OCI-M2 (cell line): ENCODE measurements around the gene DMXL1.

Experiments used
- DNase-seq: peaks from one replicate; lab custom pipeline; 2025; ENCODE audit not compliant: unreplicated experiment; lab: John Stamatoyannopoulos, UW

DMXL1 gene

DNA sequence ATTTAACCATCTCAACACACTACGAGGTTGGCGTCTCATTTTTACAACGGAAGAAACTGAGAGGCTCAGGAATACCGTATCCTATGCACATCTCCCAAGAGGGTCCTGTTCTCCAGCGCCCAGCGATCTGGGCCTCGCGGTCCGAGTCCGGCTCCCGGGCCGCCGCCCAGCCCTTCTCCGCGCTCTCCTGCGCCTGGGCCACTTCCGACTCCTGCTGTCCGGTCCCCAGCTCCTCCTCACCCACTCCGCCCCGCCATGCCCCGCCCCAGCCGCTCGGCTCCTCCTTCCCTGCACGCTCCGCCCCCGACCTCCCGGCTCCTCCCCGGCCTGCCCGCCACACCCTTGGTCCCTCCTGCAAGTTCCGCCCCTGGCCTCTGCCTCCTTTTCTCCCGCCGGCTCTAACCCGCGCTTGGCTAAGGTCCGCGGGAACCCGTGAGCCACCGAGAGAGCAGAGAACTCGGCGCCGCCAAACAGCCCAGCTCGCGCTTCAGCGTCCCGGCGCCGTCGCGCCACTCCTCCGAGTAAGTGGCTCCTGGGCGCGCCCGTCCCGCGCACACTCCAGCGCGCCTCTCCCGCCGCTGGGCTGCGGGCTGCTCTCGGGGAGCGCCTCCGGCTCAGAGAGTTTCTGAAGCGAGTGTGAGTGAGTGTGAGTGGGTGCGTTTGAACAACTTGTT lies 197.6 kb downstream of the DMXL1 start:
- no peak for DNase-seq

- DNase-seq = no peak
These were observed 198.4 kb downstream of the DMXL1 start for GRCh38 chr5:119269061-119269944.

GRCh38 chr5:119270121-119270565 lies 199.3 kb downstream of the DMXL1 start:
- no peak for DNase-seq

- no peak for DNase-seq
These were observed 200.3 kb downstream of the DMXL1 start for GRCh38 chr5:119270960-119271757.

DNA sequence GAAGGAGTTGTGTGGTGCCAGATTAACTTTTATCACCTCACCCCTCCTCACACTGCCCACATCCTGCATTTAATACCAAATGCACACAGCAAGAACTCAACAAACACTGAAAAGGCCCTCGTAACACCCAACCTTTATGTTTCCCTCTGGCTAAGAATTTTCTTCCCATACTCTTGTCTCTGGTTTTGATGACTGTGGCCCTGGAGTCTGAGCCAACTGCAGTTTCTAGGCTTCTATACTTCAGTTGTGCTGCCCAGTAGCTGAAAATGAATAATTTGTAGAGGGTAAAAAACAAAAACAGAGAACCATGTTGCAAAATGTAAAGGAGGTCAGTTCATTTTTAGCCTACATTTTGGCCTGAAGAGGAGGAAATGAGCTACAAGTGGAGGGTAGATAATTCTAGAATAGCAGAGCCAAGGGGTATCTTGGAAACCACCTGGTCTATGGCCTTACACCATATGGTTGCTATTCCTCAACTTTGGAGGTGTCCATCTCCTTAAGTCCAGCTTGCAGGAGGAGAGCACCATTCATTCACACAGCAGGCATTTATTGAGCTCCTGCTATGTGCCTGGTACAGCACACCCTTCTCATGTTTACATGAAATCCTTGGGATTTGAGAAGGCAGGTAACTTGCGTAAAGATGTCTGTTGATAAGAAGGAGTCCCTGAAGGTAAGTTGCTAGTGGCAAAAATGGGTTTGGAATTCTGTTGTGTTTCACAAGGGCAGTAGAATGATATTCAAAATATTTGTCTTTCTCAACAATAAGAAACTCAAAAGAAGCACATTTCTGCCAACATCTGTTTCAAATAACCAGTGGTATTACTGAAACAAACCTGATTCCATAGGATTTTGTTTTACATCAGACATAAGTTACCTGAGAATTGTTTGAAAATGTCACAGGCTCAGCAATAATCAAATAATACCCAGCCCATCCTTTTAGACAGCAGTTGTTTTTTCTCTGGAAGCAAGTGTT lies 201.2 kb downstream of the DMXL1 start:
- no peak for DNase-seq

- no peak for DNase-seq
These were observed 202.5 kb downstream of the DMXL1 start for GRCh38 chr5:119273391-119273839.

GRCh38 chr5:119274030-119274766 lies 203.3 kb downstream of the DMXL1 start:
- no peak for DNase-seq

DNA sequence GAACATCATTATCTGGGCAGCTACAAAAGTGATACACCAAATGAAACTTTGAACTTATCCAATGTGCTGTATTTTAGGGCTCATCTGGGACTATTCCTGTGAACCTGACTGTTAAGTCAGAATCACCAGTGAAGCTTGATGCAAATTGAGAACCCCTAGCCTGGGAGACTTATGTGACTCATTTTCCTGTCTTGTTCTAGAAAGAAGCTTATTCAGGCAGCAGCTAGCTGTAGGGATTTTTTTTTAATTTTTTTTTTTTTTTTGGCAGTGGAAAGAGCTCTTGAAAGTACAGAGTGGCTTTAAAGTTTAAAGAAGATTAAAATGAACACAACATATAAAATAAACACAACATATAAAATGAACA lies 203.9 kb downstream of the DMXL1 start:
- DNase-seq = no peak

DNA sequence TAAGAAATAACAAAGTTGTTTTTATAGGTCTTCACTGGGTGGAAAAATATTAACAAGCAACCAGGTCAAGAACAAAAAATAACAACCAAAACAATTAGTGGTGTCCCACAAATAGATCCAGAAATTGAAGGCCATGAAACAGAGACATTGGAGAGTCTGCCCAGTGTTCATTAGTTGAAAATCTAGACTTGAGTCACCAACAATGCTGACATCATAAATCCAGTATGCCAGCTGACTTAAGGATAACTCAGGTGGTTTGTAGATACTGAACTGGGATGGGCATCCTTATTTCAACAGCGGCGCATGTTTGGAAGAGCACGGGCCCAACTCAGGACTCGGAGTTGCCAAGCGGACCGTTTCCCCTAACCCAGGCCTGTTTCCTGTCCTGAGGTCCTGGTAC lies 204.3 kb downstream of the DMXL1 start:
- DNase-seq = no peak

DNA sequence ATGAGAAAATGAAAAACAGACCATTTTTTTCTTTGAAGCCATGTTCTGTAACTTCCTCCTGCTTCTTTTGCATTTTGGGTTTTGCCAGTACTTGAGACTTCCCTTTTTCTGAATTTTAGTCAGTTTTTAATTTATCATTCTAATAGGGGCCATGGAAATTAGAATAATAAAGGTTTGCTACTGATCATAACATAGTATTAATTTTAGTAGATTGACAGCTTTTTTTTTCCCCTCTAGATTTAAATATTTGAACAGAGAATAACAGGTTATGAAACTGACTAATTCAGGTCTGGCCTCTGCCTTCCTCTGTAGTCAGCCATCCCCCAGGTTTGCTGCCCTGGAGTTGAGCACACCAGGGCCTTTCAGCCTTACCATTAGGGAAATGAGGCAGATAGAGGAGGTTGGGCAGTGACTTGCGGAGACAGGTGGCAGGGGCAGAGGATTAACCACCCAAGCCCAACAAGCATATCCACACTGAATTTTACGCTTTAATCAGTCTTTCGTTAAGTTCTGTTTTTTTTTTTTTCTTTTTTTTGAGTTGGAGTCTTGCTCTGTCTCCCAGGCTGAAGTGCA lies 204.8 kb downstream of the DMXL1 start:
- DNase-seq = no peak

- no peak for DNase-seq
These were observed 206.1 kb downstream of the DMXL1 start for GRCh38 chr5:119276978-119277377.

- no peak for DNase-seq
These were observed 208.2 kb downstream of the DMXL1 start for GRCh38 chr5:119279093-119279492.

DNA sequence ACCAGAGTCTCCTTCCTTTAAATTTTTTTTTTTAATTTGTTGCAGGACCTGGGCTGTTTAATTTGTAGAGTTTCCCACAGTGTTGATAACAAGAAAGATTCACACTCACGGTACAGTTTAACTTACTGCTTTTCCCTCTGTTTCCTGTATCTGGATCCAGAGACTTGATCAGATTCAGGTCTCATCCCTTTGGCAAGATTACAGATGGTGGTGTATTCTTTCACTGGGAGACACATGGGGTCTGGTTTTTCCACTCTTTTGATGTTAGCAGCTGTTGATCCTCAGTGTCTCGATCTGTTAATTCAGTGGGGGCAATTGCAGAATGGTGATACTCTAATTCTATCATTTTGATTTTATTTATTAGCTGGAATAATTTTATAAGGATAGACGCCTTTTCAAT lies 209.5 kb downstream of the DMXL1 start:
- DNase-seq = no peak

- DNase-seq = no peak
These were observed 211.7 kb downstream of the DMXL1 start for GRCh38 chr5:119282628-119283027.

DNA sequence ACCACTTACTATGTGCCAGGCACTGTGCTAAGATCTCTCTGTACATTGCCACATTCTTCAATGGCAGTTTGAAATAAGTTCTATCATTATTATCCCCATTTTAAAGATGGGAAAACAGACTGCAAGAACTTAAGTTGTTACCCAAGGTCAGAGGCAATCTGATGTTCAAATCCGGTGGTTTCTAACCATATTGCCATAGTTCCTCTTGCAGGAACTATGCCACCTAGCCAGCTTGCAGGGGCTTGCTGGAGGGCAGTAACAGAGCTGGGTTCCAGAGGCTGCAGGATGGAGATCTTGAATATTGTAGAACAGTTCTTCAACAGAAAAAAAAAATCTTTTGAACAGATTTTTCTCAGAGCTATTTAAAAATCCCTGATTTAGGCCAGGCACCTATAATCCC lies 213.1 kb downstream of the DMXL1 start:
- DNase-seq = no peak

DNA sequence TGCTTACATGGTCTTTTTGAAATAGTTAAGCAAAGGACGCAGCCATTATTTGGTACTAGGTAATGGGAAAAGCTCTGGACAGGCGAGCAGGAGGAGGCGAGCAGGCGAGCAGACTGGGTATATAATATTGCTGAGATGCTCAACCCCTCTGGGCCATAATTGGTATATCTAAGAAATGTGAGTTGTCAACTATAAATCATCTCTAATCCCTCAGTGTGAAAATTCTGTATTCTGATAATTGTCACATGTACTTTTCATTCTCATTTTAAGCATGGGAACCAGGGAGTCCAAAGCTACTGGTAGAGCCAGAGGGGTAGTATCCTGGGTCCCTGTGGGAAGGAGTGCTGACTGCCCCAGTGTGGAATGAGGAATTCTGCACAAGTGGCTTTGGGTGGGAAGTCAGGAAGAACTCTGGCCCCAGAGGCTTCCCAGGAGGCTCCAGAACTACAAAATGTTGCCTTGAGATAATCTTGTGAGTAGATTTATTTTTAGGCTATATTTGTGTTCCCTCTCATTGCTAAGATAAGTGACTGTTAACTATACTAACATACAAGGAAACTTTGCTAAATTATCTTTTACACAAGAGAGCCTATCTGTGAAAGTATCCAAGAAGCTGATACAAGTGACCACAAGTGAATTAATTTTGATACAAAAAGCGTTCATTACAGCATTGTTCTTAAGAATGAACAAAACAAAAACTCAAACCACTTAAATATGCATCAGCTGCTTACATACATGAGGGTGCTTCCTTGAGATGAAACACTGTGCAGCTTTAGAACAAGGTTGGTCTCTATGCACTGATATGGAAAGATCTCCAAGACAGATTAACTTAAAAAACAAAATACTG lies 214.4 kb downstream of the DMXL1 start:
- no peak for DNase-seq

DNA sequence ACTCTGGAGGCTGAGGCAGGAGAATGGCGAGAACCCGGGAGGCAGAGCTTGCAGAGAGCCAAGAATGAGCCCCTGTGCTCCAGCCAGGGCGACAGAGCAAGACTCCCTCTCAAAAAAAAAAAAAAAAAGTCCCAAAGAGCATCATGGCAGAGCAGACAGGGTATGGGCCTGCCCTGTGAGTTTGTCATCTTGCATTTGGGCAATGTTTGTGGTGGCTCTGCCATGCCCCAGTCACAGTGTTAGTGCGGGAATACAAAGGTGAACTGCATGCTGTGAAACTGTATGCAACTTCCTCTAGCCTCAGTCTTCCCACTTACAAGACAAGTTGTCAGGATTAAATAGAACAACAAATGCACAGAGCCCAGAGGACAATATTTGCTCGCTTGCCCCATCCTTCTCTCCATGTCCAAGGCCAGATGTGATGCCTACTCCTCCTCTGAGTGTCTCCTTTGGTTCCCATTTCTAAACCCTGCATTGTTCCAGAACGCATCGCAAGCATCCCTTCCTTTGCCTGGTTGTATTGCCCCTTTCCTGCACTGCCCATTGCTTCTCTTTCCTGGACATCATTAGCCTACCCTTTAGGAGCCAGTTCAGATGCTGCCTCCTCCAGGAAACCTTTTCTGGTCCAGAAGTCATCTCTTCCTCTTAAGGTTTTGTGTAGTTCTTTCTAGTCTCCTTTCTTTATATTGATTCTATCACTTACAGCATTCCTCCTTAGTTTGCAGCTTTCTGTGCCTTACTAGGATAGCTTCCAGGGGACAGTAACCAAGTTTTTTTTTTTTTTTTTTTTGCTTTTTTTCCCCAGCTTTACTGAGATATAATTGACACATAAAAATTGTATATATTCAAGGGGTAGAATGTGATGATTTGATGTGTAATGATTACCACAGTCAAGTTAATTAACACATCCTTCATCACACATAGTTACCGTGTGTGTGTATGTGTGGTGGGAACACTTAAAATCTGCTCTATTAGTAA lies 215.9 kb downstream of the DMXL1 start:
- no peak for DNase-seq
